Measurements from ENCODE around the gene HGS. TPM values are rescaled to one million over a fixed set of nuclear protein-coding genes. Genes with fewer than 3 reads are reported as not detected.

Gene HGS
- polyA plus RNA-seq, 3 donors, result 57.6 to 118 (median 91.6) TPM

DNA sequence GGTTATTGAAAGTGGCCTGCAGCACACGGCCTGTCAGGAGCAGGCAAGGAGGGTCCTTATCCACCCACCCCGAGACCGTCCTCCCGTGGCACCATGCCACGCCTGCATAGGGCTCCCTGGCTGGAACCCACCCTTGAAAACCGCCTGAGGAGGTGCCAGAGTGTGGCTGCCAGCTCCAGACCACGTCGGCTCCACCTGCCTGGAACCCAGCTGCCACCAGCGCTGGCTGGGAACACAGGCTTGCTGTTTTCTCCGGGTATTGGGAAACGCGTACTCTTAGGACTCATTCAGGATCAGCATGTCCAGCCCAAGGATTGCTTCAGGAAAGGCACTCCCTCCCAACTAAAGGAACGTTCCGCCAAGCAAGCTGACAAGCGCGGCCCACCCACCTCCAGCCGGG is 6.9 kb upstream of the HGS start:
- WGBS, 3 donors, result 80 to 93% (median 92%) methylated on average over 17 of the region's 17 CpGs
- H3K27ac ChIP-seq (ENCODE audit: low read depth, low read length), result no peak overlapping the region

DNA sequence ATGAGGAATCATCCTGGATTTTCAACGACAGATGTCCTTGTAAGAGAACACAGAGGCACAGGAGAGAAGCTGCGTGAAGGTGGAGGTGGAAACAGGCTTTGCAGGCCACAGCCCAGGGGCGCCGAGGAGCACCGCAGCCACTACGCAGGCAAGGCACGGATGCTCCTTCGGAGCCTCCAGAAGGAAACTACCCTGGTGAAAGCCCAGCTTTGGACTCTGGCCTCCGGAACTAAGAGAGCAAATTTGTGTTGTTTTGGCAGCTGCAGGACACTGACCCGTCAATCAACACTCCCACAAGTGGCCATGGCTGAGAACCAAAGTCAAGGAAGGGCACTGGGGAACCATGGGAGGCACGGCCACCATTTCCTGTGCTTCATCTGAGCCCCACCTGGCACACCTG is 3.7 kb upstream of the HGS start:
- WGBS, 3 donors, result 81 to 86% (median 84%) methylated on average over 11 of the region's 11 CpGs

DNA sequence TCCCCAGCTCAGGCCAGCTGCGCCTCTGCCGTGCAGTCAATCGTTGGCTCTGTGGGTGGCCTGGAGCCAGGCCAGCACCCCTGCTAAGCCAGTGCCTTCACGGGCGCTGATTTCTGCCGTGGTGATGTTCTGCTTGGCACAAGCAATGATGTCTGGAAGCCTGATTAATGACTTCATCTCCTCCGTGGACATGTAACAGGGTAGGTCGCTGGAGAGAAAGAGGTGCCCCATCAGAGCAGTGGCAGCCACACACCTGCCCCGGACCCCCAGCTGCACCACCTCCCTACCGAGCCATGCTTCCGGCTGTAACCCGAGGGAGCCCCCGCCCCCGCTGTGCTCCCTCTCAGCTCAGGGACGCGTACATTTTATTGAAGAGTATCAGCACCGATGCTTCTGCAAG is 2.1 kb upstream of the HGS start:
- 57 to 80% (median 79%) methylated on average over 17 of the region's 17 CpGs for WGBS, 3 donors
- H3K27ac ChIP-seq (ENCODE audit: low read depth, low read length), result no peak overlapping the region

More for the DNA sequence above, 3.7 kb upstream of the HGS start:
- H3K27ac ChIP-seq (ENCODE audit: low read depth, low read length), result no peak overlapping the region

DNA sequence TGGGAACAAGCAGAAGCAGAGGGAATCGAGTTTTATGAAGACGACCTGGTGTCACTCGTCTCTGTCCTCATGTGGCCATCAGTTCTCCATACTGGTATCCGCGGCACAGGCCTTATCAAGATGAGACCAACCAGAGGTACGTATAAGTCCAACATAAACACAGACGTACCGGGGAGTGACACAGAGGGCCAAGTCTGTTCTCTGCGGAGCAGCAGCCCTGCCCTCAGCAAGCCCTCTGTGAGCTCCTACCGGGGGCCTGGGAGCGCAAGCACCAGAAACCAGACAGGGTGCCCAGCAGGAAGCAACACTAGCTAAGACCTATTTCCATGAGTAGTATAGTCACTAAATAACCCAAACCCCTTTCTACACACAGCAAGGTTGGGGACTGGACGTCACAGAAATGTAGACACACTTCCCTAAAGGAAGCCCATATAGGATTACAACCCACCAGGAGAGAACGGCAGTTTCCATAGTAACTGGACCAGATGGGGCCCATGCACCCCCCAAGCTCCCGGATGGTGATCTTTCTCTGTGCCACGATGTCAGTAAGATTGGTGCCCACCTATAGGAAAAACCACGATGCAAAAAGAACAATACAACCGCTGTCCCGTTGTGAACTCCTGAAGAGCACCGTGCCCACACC is 1.1 kb upstream of the HGS start:
- no peak overlapping the region for H3K27ac ChIP-seq (ENCODE audit: low read depth, low read length)
- 32 to 41% (median 35%) methylated on average over 19 of the region's 19 CpGs for WGBS, 3 donors

- no peak overlapping the region for H3K27ac ChIP-seq (ENCODE audit: low read depth, low read length)
- 0 to 1% (median 0%) methylated on average over 29 to 37 of the region's 37 CpGs for WGBS, 3 donors
These were observed 615 bp upstream of the HGS start for GRCh38 chr17:81683208-81683583.

GRCh38 chr17:81684442-81684911 is 666 bp downstream of the HGS start:
- H3K27ac ChIP-seq (ENCODE audit: low read depth, low read length), result no peak overlapping the region
- WGBS, 3 donors, result 1 to 4% (median 3%) methylated on average over 16 of the region's 16 CpGs

GRCh38 chr17:81685108-81685507 is 1.3 kb downstream of the HGS start:
- 67 to 75% (median 73%) methylated on average over 12 of the region's 12 CpGs for WGBS, 3 donors
- no peak overlapping the region for H3K27ac ChIP-seq (ENCODE audit: low read depth, low read length)

GRCh38 chr17:81686614-81687013 is 2.8 kb downstream of the HGS start:
- H3K27ac ChIP-seq (ENCODE audit: low read depth, low read length), result no peak overlapping the region
- WGBS, 3 donors, result 91 to 93% (median 92%) methylated on average over 19 to 20 of the region's 20 CpGs

DNA sequence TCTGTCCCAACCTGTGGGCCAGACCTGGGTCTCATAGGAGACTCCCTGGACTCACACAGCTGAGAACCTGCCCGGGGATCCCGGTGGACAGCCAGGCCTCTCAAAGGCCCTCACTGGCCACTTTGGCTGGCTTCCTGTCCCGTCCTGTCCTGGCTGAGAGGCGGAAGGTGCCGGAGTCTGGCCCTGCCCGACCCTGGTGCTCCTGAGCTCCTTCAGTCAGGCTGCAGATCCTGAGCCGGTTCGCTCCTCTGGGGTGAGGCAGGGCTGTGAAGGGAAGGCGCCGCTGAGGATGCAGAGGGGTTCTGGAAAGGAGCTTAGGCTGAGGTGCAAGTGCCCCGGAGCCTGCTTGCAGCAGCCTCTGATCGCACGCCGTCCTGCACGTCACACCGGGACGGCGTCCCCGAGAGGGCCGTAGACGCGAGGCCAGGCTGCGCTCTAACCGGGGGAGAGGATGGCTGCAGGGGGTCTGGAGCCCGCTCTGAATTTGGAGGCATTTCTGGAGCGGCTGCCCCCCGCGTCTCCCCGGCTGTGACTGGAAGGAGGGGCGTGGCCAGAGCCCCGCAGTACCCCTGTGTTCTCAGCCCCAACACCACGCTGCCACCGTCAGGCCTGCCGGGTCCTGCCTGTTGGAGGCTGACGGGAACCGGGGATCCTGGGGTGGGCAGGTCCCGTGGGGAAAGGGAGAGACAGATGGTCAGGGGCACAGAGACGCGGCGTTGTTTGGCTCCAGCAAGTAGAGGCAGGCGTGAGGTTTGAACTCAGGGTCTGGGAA is 4.1 kb downstream of the HGS start:
- H3K27ac ChIP-seq (ENCODE audit: low read depth, low read length), result no peak overlapping the region
- 93 to 97% (median 93%) methylated on average over 34 to 41 of the region's 41 CpGs for WGBS, 3 donors

DNA sequence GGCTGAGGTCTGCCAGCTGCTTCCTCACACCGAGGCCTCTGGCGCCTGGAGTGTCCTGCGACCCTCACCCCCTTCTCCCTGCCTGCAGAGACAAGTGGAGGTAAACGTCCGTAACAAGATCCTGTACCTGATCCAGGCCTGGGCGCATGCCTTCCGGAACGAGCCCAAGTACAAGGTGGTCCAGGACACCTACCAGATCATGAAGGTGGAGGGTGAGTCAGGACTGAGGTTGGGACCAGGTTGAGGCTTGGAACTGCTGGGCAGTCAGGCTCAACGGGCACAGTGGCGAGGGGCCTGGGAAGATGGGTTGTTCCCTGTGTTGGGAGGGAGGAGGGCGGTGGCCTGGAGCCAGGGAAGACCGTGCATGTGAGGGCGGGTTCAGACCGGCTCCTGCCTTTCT is 4.8 kb downstream of the HGS start:
- no peak overlapping the region for H3K27ac ChIP-seq (ENCODE audit: low read depth, low read length)
- WGBS, 3 donors, result 86 to 90% (median 88%) methylated on average over 14 of the region's 14 CpGs

DNA sequence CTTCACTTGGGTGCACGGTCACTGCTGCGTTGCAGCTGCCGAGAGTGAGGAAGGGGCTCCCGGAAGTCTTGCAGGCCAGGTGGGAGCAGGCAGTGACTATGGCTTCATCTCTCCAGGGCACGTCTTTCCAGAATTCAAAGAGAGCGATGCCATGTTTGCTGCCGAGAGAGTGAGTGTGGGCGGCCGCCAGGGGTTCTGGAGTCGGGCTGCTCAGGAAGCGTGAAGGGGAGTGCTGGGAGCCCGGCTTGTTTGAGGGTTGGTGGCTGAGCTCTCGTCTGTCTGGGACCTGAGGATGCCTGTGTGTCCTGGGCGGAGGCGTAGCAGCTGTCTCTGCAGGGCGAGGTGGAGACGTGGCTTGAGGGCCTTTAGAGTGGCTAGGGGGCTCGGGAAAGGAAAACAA is 6.3 kb downstream of the HGS start:
- no peak overlapping the region for H3K27ac ChIP-seq (ENCODE audit: low read depth, low read length)
- 91 to 94% (median 93%) methylated on average over 17 to 18 of the region's 18 CpGs for WGBS, 3 donors

- WGBS, 3 donors, result 87 to 92% (median 88%) methylated on average over 13 to 17 of the region's 17 CpGs
- no peak overlapping the region for H3K27ac ChIP-seq (ENCODE audit: low read depth, low read length)
These were observed 6.7 kb downstream of the HGS start for GRCh38 chr17:81690549-81690948.

DNA sequence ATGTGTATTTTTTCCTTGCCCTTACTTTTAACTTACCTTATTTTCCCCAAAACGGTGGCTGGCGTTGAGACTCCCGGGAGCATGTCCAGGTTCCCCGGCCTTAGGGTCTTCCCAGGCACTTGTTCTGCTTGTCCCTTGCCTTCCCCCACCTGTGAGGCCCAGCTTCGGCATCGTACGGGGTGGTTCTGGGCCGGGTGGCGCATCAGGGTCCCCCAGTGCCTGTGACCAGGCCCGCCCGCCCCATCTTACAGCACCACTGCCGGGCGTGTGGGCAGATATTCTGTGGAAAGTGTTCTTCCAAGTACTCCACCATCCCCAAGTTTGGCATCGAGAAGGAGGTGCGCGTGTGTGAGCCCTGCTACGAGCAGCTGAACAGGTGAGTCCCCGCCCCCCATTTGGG is 7.4 kb downstream of the HGS start:
- WGBS, 3 donors, result 91 to 94% (median 93%) methylated on average over 18 of the region's 18 CpGs
- H3K27ac ChIP-seq (ENCODE audit: low read depth, low read length), result no peak overlapping the region

DNA sequence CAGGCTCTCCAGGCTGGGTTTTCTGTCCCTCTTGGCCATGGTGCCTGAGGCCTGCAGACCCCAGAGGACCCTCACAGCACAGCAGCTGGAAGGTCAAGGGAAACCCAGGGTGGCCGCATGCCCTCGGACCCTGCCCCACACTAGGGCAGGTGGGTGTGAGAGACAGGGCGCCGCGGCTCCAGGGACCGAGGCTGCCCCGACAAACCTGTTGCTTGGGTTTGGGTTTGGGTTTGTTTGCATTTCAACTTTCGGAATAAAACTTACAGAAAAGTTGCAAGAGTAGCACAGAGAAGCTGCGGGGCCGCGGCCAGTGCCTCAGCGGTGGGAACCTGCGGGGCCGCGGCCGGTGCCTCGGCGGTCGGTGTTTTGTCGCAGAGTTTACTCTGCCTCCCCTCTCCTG is 7.8 kb downstream of the HGS start:
- WGBS, 3 donors, result 95 to 97% (median 97%) methylated on average over 20 of the region's 20 CpGs
- H3K27ac ChIP-seq (ENCODE audit: low read depth, low read length), result no peak overlapping the region

DNA sequence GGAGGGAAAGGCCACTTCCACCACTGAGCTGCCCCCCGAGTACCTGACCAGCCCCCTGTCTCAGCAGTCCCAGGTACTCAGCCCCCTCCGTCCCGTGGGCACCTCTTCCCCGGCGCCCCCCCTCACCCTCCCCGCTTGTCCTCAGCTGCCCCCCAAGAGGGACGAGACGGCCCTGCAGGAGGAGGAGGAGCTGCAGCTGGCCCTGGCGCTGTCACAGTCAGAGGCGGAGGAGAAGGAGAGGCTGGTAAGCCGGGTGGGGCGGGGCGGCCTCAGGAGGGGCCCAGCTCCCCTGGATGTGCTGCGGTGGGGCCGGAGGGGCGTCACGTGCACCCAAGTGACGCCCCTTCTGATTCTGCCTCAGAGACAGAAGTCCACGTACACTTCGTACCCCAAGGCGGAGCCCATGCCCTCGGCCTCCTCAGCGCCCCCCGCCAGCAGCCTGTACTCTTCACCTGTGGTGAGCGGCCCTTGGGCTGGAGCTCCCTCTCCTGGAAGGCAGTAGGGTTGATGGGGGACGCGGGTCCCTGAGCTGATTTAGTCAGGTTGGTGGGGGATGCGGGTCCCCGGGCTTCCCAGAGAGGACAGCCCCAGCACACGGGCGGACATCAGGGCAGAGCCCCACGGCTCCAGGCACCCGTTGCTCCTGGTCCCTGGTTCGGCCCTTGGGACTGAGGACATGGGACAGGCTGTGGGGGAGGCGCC is 9.8 kb downstream of the HGS start:
- no peak overlapping the region for H3K27ac ChIP-seq (ENCODE audit: low read depth, low read length)
- WGBS, 3 donors, result 89 to 91% (median 90%) methylated on average over 20 to 35 of the region's 35 CpGs

GRCh38 chr17:81694810-81695209 is 11.0 kb downstream of the HGS start:
- 94 to 96% (median 94%) methylated on average over 18 to 19 of the region's 19 CpGs for WGBS, 3 donors
- no peak overlapping the region for H3K27ac ChIP-seq (ENCODE audit: low read depth, low read length)

DNA sequence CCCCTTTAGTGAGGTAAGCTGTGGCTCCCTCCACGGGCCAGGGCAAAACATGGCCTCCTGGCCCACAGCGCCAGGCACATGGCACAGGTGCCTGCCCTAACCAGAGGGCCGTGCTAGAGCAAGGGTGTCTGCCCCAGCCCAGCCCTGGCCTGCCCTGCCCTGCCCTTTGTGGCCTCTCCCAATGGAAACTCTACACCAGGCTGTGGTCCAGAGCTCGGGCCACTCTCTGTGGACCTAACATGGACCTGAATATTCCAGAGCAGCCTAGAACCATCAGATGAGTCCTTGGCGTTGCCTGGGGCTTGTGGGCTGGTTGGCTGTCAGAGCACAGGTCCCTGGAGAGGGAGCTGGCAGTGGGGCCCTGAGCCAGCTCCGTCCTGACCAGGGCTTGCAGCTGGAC is 11.4 kb downstream of the HGS start:
- no peak overlapping the region for H3K27ac ChIP-seq (ENCODE audit: low read depth, low read length)
- WGBS, 3 donors, result 81 to 87% (median 87%) methylated on average over 6 of the region's 6 CpGs

GRCh38 chr17:81695801-81696200 is 12.0 kb downstream of the HGS start:
- no peak overlapping the region for H3K27ac ChIP-seq (ENCODE audit: low read depth, low read length)
- WGBS, 3 donors, result 91 to 94% (median 91%) methylated on average over 22 of the region's 22 CpGs

- no peak overlapping the region for H3K27ac ChIP-seq (ENCODE audit: low read depth, low read length)
- 93 to 97% (median 96%) methylated on average over 36 to 40 of the region's 40 CpGs for WGBS, 3 donors
These were observed 12.6 kb downstream of the HGS start for GRCh38 chr17:81696218-81696941.
